ENCODE measurements around the gene MAST2. TPM values are rescaled to one million over a fixed set of nuclear protein-coding genes. Genes with fewer than 3 reads are reported as not detected.

MAST2 gene
- total RNA-seq, 1 donor: 24.2 TPM

- H3K79me2 ChIP-seq (ENCODE audit: insufficient read depth, low read length): no peaks in the 10 kb centered on the region
- no peak for TF ChIP-seq CTCF (IDR thresholded peaks at IDR 0.05; ENCODE audit: extremely low read depth, low read depth, low read length)
- no peak overlapping the region for H3K4me2 ChIP-seq (ENCODE audit: insufficient read depth, low read length)
- H3K4me3 ChIP-seq (ENCODE audit: insufficient read depth, low read length): no peak overlapping the region
- no peak overlapping the region for H2AFZ ChIP-seq (ENCODE audit: low read length)
- no peak for DNase-seq (ENCODE audit: insufficient read length, low spot score, missing footprints)
- H3K9me3 ChIP-seq (ENCODE audit: low read depth, low read length): no peaks in the 10 kb centered on the region
- H3K36me3 ChIP-seq (ENCODE audit: insufficient read depth, low read length): peaks cover 30% of the 10 kb centered on the region
- H4K20me1 ChIP-seq (ENCODE audit: insufficient read depth, low read length): no peaks in the 10 kb centered on the region
- no peaks in the 10 kb centered on the region for H3K27me3 ChIP-seq (ENCODE audit: insufficient read depth, low read length)
- H3K4me1 ChIP-seq (ENCODE audit: insufficient read depth, low read length): no peaks in the 10 kb centered on the region
- no peak overlapping the region for H3K27ac ChIP-seq (ENCODE audit: low read depth, low read length)
These were observed 226.9 kb downstream of the MAST2 start for GRCh38 chr1:46030074-46030870.

- Histone ChIP-seq H3K4me2 (ENCODE audit: insufficient read depth, low read length) (no peak overlapping the region), H2AFZ (ENCODE audit: low read length) (no peak overlapping the region), H4K20me1 (ENCODE audit: insufficient read depth, low read length) (no peaks in the 10 kb centered on the region), H3K9me3 (ENCODE audit: low read depth, low read length) (no peaks in the 10 kb centered on the region), H3K79me2 (ENCODE audit: insufficient read depth, low read length) (no peaks in the 10 kb centered on the region), H3K27me3 (ENCODE audit: insufficient read depth, low read length) (no peaks in the 10 kb centered on the region), H3K4me1 (ENCODE audit: insufficient read depth, low read length) (no peaks in the 10 kb centered on the region), H3K4me3 (ENCODE audit: insufficient read depth, low read length) (no peak overlapping the region), H3K36me3 (ENCODE audit: insufficient read depth, low read length) (peaks cover 30% of the 10 kb centered on the region), H3K27ac (ENCODE audit: low read depth, low read length) (no peak overlapping the region)
- DNase-seq (ENCODE audit: insufficient read length, low spot score, missing footprints): peak; percentile 89
- no peak for TF ChIP-seq CTCF (IDR thresholded peaks at IDR 0.05; ENCODE audit: extremely low read depth, low read depth, low read length)
These were observed 227.7 kb downstream of the MAST2 start for GRCh38 chr1:46030876-46031660.

GRCh38 chr1:46034601-46035516 is 231.4 kb downstream of the MAST2 start:
- Histone ChIP-seq H3K79me2 (ENCODE audit: insufficient read depth, low read length) (no peaks in the 10 kb centered on the region), H2AFZ (ENCODE audit: low read length) (no peak overlapping the region), H3K4me3 (ENCODE audit: insufficient read depth, low read length) (no peak overlapping the region), H4K20me1 (ENCODE audit: insufficient read depth, low read length) (no peaks in the 10 kb centered on the region), H3K4me2 (ENCODE audit: insufficient read depth, low read length) (no peak overlapping the region), H3K4me1 (ENCODE audit: insufficient read depth, low read length) (no peaks in the 10 kb centered on the region), H3K27me3 (ENCODE audit: insufficient read depth, low read length) (no peaks in the 10 kb centered on the region), H3K36me3 (ENCODE audit: insufficient read depth, low read length) (peaks cover 12% of the 10 kb centered on the region), H3K27ac (ENCODE audit: low read depth, low read length) (no peak overlapping the region), H3K9me3 (ENCODE audit: low read depth, low read length) (no peaks in the 10 kb centered on the region)
- DNase-seq (ENCODE audit: insufficient read length, low spot score, missing footprints): peak; percentile 70
- TF ChIP-seq CTCF (IDR thresholded peaks at IDR 0.05; ENCODE audit: extremely low read depth, low read depth, low read length): no peak
